ENCODE measurements around the gene TUBA4A.
"Not testable (repeated sequence)": the region's sequence is repeated elsewhere in the genome, so short reads cannot be mapped to it uniquely, and the experiment has no call there.

TUBA4A gene

GRCh38 chr2:219291394-219291793 lies 37.7 kb upstream of the TUBA4A start:
- no peak for DNase-seq (ENCODE audit: extremely low read depth, low read depth)
- no peak overlapping the region for H3K4me3 ChIP-seq (replicated peaks; ENCODE audit: low read depth, low read length)
- TF ChIP-seq, protein P1, sequence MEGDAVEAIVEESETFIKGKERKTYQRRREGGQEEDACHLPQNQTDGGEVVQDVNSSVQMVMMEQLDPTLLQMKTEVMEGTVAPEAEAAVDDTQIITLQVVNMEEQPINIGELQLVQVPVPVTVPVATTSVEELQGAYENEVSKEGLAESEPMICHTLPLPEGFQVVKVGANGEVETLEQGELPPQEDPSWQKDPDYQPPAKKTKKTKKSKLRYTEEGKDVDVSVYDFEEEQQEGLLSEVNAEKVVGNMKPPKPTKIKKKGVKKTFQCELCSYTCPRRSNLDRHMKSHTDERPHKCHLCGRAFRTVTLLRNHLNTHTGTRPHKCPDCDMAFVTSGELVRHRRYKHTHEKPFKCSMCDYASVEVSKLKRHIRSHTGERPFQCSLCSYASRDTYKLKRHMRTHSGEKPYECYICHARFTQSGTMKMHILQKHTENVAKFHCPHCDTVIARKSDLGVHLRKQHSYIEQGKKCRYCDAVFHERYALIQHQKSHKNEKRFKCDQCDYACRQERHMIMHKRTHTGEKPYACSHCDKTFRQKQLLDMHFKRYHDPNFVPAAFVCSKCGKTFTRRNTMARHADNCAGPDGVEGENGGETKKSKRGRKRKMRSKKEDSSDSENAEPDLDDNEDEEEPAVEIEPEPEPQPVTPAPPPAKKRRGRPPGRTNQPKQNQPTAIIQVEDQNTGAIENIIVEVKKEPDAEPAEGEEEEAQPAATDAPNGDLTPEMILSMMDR (IDR thresholded peaks at IDR 0.05; ENCODE audit: low read depth, low read length, missing control alignments): no peak

- TF ChIP-seq, protein P1 (IDR thresholded peaks at IDR 0.05; ENCODE audit: low read depth, low read length, missing control alignments): no peak
- no peak overlapping the region for H3K4me3 ChIP-seq (replicated peaks; ENCODE audit: low read depth, low read length)
- no peak for DNase-seq (ENCODE audit: extremely low read depth, low read depth)
Measured at GRCh38 chr2:219290381-219291171, 36.9 kb upstream of the TUBA4A start.

- H3K4me3 ChIP-seq (replicated peaks; ENCODE audit: low read depth, low read length): no peak overlapping the region
- TF ChIP-seq, protein P1 (IDR thresholded peaks at IDR 0.05; ENCODE audit: low read depth, low read length, missing control alignments): no peak
- DNase-seq (ENCODE audit: extremely low read depth, low read depth): peak; percentile 84
Measured at GRCh38 chr2:219289537-219290361, 36.0 kb upstream of the TUBA4A start.

DNA sequence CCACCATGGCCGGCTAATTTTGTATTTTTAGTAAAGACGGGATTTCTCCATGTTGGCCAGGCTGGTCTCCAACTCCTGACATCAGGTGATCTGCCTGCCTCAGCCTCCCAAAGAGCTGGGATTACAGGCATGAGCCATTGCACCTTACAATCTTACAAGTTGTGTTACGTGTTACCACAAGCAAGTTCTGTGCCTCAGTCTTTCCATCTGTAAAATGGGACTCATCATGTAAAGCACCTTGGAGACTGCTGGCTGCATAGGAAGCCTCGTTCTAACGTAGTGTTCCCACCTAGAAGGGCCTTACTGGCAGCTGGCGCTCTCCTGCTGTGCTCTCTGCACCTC lies 35.4 kb upstream of the TUBA4A start:
- no peak overlapping the region for H3K4me3 ChIP-seq (replicated peaks; ENCODE audit: low read depth, low read length)
- TF ChIP-seq, protein P1 (IDR thresholded peaks at IDR 0.05; ENCODE audit: low read depth, low read length, missing control alignments): no peak

GRCh38 chr2:219287580-219288265 lies 34.0 kb upstream of the TUBA4A start:
- no peak for DNase-seq (ENCODE audit: extremely low read depth, low read depth)

More for the DNA sequence above, 35.4 kb upstream of the TUBA4A start:
- no peak for DNase-seq (ENCODE audit: extremely low read depth, low read depth)

DNA sequence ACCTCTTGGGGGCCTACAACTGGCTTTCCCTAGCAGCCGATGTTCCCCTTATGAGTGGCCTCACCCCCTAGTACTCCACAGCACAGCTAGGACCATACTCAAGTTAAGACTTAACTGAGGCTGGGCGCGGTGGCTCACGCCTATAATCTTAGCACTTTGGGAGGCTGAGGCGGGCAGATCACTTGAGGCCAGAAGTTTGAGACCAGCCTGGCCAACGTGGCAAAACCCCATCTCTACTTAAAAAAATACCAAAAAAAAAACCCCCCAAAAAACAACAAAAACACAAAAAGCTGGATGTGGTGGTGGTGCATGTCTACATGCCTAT lies 33.4 kb upstream of the TUBA4A start:
- not testable (repeated sequence) for DNase-seq (ENCODE audit: extremely low read depth, low read depth); H3K4me3 ChIP-seq (replicated peaks; ENCODE audit: low read depth, low read length)

More at GRCh38 chr2:219287580-219288265, 34.0 kb upstream of the TUBA4A start:
- no peak overlapping the region for H3K4me3 ChIP-seq (replicated peaks; ENCODE audit: low read depth, low read length)
- TF ChIP-seq, protein P1 (IDR thresholded peaks at IDR 0.05; ENCODE audit: low read depth, low read length, missing control alignments): no peak
